Measurements from ENCODE around the gene CENPX. TPM values are rescaled to one million over a fixed set of nuclear protein-coding genes. Genes with fewer than 3 reads are reported as not detected.

Gene CENPX
- polyA plus RNA-seq, 1 experiment: 57.0 TPM

GRCh38 chr17:82028966-82029365, 6.3 kb upstream of the CENPX start:
- Histone ChIP-seq H3K4me3 (ENCODE audit: low read depth, low read length) (no peak overlapping the region), H3K27me3 (ENCODE audit: control insufficient read depth, insufficient read depth, low read length) (no peaks in the 10 kb centered on the region), H3K36me3 (ENCODE audit: control insufficient read depth, insufficient read depth, low read length) (peaks cover 4% of the 10 kb centered on the region)
- ChIA-PET POLR2A (no interaction called here), CTCF (interaction anchor here (0.6 to 4.8 kb wide), 8 partner anchors 8 to 133 kb away, joined by 3 to 101 read pairs (median 10); partner anchors contain the start of genes CENPX, DCXR and NOTUM)
- TF ChIP-seq CTCF (IDR thresholded peaks at IDR 0.05; ENCODE audit: insufficient read depth, low read depth, low read length): no peak
- DNase-seq (ENCODE audit: low read depth): no peak

- CTCF ChIA-PET: interaction anchor here (2.2 to 4.8 kb wide), 3 partner anchors 10 to 127 kb away, joined by 7 to 101 read pairs (median 44); partner anchors contain the start of genes DCXR and NOTUM
These were observed 5.6 kb upstream of the CENPX start for GRCh38 chr17:82028246-82028645.

GRCh38 chr17:82025401-82026107, 2.9 kb upstream of the CENPX start:
- TF ChIP-seq CTCF (IDR thresholded peaks at IDR 0.05; ENCODE audit: insufficient read depth, low read depth, low read length): no peak
- H3K36me3 ChIP-seq (ENCODE audit: control insufficient read depth, insufficient read depth, low read length): peaks cover 4% of the 10 kb centered on the region
- POLR2A ChIA-PET: no interaction called here
- H3K27me3 ChIP-seq (ENCODE audit: control insufficient read depth, insufficient read depth, low read length): no peaks in the 10 kb centered on the region
- H3K4me3 ChIP-seq (ENCODE audit: low read depth, low read length): no peak overlapping the region
- DNase-seq (ENCODE audit: low read depth): no peak
- CTCF ChIA-PET: interaction anchor here (0.6 to 11.6 kb wide), 4 partner anchors 12 to 176 kb away, joined by 3 to 218 read pairs (median 3); partner anchors contain the start of genes DCXR and NOTUM

More at GRCh38 chr17:82028246-82028645, 5.6 kb upstream of the CENPX start:
- Histone ChIP-seq H3K36me3 (ENCODE audit: control insufficient read depth, insufficient read depth, low read length) (peaks cover 4% of the 10 kb centered on the region), H3K27me3 (ENCODE audit: control insufficient read depth, insufficient read depth, low read length) (no peaks in the 10 kb centered on the region), H3K4me3 (ENCODE audit: low read depth, low read length) (no peak overlapping the region)
- TF ChIP-seq CTCF (IDR thresholded peaks at IDR 0.05; ENCODE audit: insufficient read depth, low read depth, low read length): no peak
- POLR2A ChIA-PET: no interaction called here
- no peak for DNase-seq (ENCODE audit: low read depth)

GRCh38 chr17:82024859-82025258, 2.2 kb upstream of the CENPX start:
- H3K4me3 ChIP-seq (ENCODE audit: low read depth, low read length): no peak overlapping the region
- DNase-seq (ENCODE audit: low read depth): no peak
- ChIA-PET POLR2A (no interaction called here), CTCF (interaction anchor here (0.6 to 11.6 kb wide), 3 partner anchors 65 to 177 kb away, joined by 3 to 218 read pairs (median 3); partner anchors contain the start of gene NOTUM)
- TF ChIP-seq CTCF (IDR thresholded peaks at IDR 0.05; ENCODE audit: insufficient read depth, low read depth, low read length): no peak
- H3K36me3 ChIP-seq (ENCODE audit: control insufficient read depth, insufficient read depth, low read length): peaks cover 4% of the 10 kb centered on the region
- no peaks in the 10 kb centered on the region for H3K27me3 ChIP-seq (ENCODE audit: control insufficient read depth, insufficient read depth, low read length)

GRCh38 chr17:82023447-82024241, 966 bp upstream of the CENPX start:
- Histone ChIP-seq H3K27me3 (ENCODE audit: control insufficient read depth, insufficient read depth, low read length) (no peaks in the 10 kb centered on the region), H3K4me3 (ENCODE audit: low read depth, low read length) (peak overlapping the region; percentile 75), H3K36me3 (ENCODE audit: control insufficient read depth, insufficient read depth, low read length) (peaks cover 10% of the 10 kb centered on the region)
- no peak for TF ChIP-seq CTCF (IDR thresholded peaks at IDR 0.05; ENCODE audit: insufficient read depth, low read depth, low read length)
- POLR2A ChIA-PET: interaction anchor here (0.7 to 1.4 kb wide), 3 partner anchors 14 to 70 kb away, joined by 4 to 19 read pairs (median 5); partner anchors contain the start of gene DCXR
- DNase-seq (ENCODE audit: low read depth): no peak
- CTCF ChIA-PET: interaction anchor here (0.6 to 11.6 kb wide), 9 partner anchors 14 to 1081 kb away, joined by 3 to 218 read pairs (median 7); partner anchors contain the start of genes DCXR, MYADML2 and NOTUM
